WTC11 (cell line): ENCODE measurements around the gene HES4. TPM values are rescaled to one million over a fixed set of nuclear protein-coding genes. Genes with fewer than 3 reads are reported as not detected.

ENCODE experiments used
- ATAC-seq: fragments of 200-7000 bp; cut with Tn5 transposase; 2 replicates; pipeline ENCODE4 v1.10.0; 2021; ENCODE audit warnings: mild to moderate bottlenecking, moderate library complexity
- CTCF ChIA-PET: fragments of 300-600 bp; sonication (Branson Sonifier 250); formaldehyde crosslinking; loops from one replicate; lab custom pipeline; 2021; ENCODE audit warnings: antibody characterized with exemption; lab: Charles Lee
- POLR2A ChIA-PET: fragments of 350-600 bp; sonication (Branson Sonifier 250); formaldehyde crosslinking; loops from one replicate; lab custom pipeline; 2021; ENCODE audit warnings: antibody characterized with exemption; lab: Charles Lee
- DNase-seq: peaks from one replicate; pipeline ENCODE4 v3.0.0; 2021; ENCODE audit warnings: low spot score
- H3K27ac Mint-ChIP-seq: 2 replicates; pipeline ENCODE4 v1.8.0; 2021; ENCODE audit warnings: mixed read lengths
- H3K27me3 Mint-ChIP-seq: 2 replicates; pipeline ENCODE4 v1.8.0; 2021; ENCODE audit warnings: low read depth, mild to moderate bottlenecking, moderate library complexity, mixed read lengths
- H3K36me3 Mint-ChIP-seq: 2 replicates; pipeline ENCODE4 v1.8.0; 2021; ENCODE audit warnings: mixed read lengths
- H3K4me1 Mint-ChIP-seq: 2 replicates; pipeline ENCODE4 v1.8.0; 2022; ENCODE audit warnings: mixed read lengths
- H3K4me3 Mint-ChIP-seq: 2 replicates; pipeline ENCODE4 v1.8.0; 2021; ENCODE audit warnings: mild to moderate bottlenecking, moderate library complexity, mixed read lengths
- H3K9me3 Mint-ChIP-seq: 2 replicates; pipeline ENCODE4 v1.8.0; 2021; ENCODE audit warnings: mixed read lengths
- AR ChIP-seq: fragments of 250-450 bp; sonication (Bioruptor Pico); IDR thresholded peaks from 2 replicates; pipeline ENCODE4 v1.9.0; 2021; ENCODE audit warnings: mild to moderate bottlenecking
- CTCF ChIP-seq: fragments of 200-600 bp; IDR thresholded peaks from 2 replicates; pipeline ENCODE4 v1.8.0; 2022; ENCODE audit warnings: antibody characterized with exemption
- E2F1 ChIP-seq: sonication (generic); formaldehyde crosslinking; IDR thresholded peaks from 2 replicates; pipeline ENCODE4 v1.8.0; 2022; ENCODE audit warnings: mild to moderate bottlenecking, missing genetic modification reagents
- EMX1 ChIP-seq: fragments of 250-450 bp; sonication (Bioruptor Pico); IDR thresholded peaks from 2 replicates; pipeline ENCODE4 v1.8.0; 2021; ENCODE audit warnings: mild to moderate bottlenecking
- FOXK1 ChIP-seq: sonication (generic); formaldehyde crosslinking; IDR thresholded peaks from 2 replicates; pipeline ENCODE4 v1.8.0; 2022; ENCODE audit warnings: mild to moderate bottlenecking, moderate library complexity, missing genetic modification reagents
- HMGA2 ChIP-seq: fragments of 250-450 bp; sonication (Bioruptor Pico); IDR thresholded peaks from 2 replicates; pipeline ENCODE4 v1.4.0; 2021; ENCODE audit warnings: mild to moderate bottlenecking, moderate library complexity
- JAZF1 ChIP-seq: fragments of 250-450 bp; sonication (Bioruptor Pico); IDR thresholded peaks from 2 replicates; pipeline ENCODE4 v1.9.0; 2021; ENCODE audit warnings: moderate library complexity, mild to moderate bottlenecking, inconsistent platforms
- KAT7 ChIP-seq: sonication (generic); formaldehyde crosslinking; IDR thresholded peaks from 2 replicates; pipeline ENCODE4 v1.8.1; 2023; ENCODE audit warnings: missing genetic modification reagents, mild to moderate bottlenecking, borderline replicate concordance
- NFYB ChIP-seq: sonication (generic); formaldehyde crosslinking; conservative IDR thresholded peaks from 2 replicates; pipeline ENCODE4 v1.8.0; 2022; ENCODE audit warnings: low read depth, missing genetic modification reagents
- NR1H2 ChIP-seq: sonication (generic); formaldehyde crosslinking; IDR thresholded peaks from 2 replicates; pipeline ENCODE4 v1.9.0; 2021; ENCODE audit warnings: mild to moderate bottlenecking, moderate library complexity, missing genetic modification reagents
- NR2C2 ChIP-seq: sonication (generic); formaldehyde crosslinking; IDR thresholded peaks from 2 replicates; pipeline ENCODE4 v1.8.0; 2022; ENCODE audit warnings: mild to moderate bottlenecking, missing genetic modification reagents
- SP1 ChIP-seq: sonication (generic); formaldehyde crosslinking; conservative IDR thresholded peaks from 2 replicates; pipeline ENCODE4 v1.8.1; 2022; ENCODE audit warnings: missing genetic modification reagents
- TCF7 ChIP-seq: sonication (generic); formaldehyde crosslinking; IDR thresholded peaks from 2 replicates; pipeline ENCODE4 v1.8.0; 2022; ENCODE audit warnings: mild to moderate bottlenecking, low read depth, missing genetic modification reagents, moderate library complexity
- TEAD4 ChIP-seq: sonication (generic); formaldehyde crosslinking; IDR thresholded peaks from 2 replicates; pipeline ENCODE4 v1.8.0; 2022; ENCODE audit warnings: mild to moderate bottlenecking, missing genetic modification reagents
- TP53 ChIP-seq: sonication (generic); formaldehyde crosslinking; IDR thresholded peaks from 2 replicates; pipeline ENCODE4 v1.8.1; 2023; ENCODE audit warnings: mild to moderate bottlenecking, missing genetic modification reagents
- USF1 ChIP-seq: sonication (generic); formaldehyde crosslinking; IDR thresholded peaks from 2 replicates; pipeline ENCODE4 v1.8.0; 2022; ENCODE audit warnings: mild to moderate bottlenecking, missing genetic modification reagents
- ZNF396 ChIP-seq: fragments of 250-450 bp; sonication (Bioruptor Pico); IDR thresholded peaks from 2 replicates; pipeline ENCODE4 v1.8.0; 2021; ENCODE audit warnings: mild to moderate bottlenecking, moderate library complexity, borderline replicate concordance
- ZNF416 ChIP-seq: fragments of 250-450 bp; sonication (Bioruptor Pico); IDR thresholded peaks from 2 replicates; pipeline ENCODE4 v1.9.0; 2021; ENCODE audit warnings: mild to moderate bottlenecking, inconsistent platforms
- ZNF425 ChIP-seq: fragments of 250-450 bp; sonication (Bioruptor Pico); conservative IDR thresholded peaks from 2 replicates; pipeline ENCODE4 v1.9.0; 2021; ENCODE audit warnings: mild to moderate bottlenecking
- total RNA-seq: library from RNA; stranded (reverse); gene quantifications from 3 replicates; pipeline ENCODE4 v1.2.3, GENCODE V29; 2021

The HES4 gene
- total RNA-seq, 1 experiment from 2014 or later: 4.5 TPM

GRCh38 chr1:985126-985525 lies 14.8 kb downstream of the HES4 start (continued):
- TF ChIP-seq AR (CRISPR knock-in tag) (no peak), ZNF396 (CRISPR knock-in tag) (no peak), TEAD4 (CRISPR knock-in tag) (no peak)

- no peaks in the 10 kb centered on the region for H3K36me3 Mint-ChIP-seq
- ATAC-seq: no peak
- CTCF ChIA-PET: interaction anchor here (0.5 to 6.3 kb wide), 35 partner anchors 9 to 307 kb away, joined by 3 to 77 read pairs (median 4); partner anchors contain the start of genes HES4, ISG15, PLEKHN1 and RNF223
- H3K27me3 Mint-ChIP-seq: peaks cover 64% of the 10 kb centered on the region
- POLR2A ChIA-PET: interaction anchor here (1.2 kb wide), 1 partner anchor 56 kb away, joined by 5 read pairs; no protein-coding TSS in a partner anchor
- peaks cover 12% of the 10 kb centered on the region for H3K9me3 Mint-ChIP-seq
- no peaks in the 10 kb centered on the region for H3K4me1 Mint-ChIP-seq
- H3K27ac Mint-ChIP-seq: no peak overlapping the region
- no peak overlapping the region for H3K4me3 Mint-ChIP-seq
- peak; percentile 32; the same call in 1 of the 2 replicates for TF ChIP-seq HMGA2 (CRISPR knock-in tag)
- no peak for TF ChIP-seq JAZF1
- DNase-seq: no peak
Observed at GRCh38 chr1:984476-984814, 15.5 kb downstream of the HES4 start.

- Mint-ChIP-seq H3K4me1 (no peaks in the 10 kb centered on the region), H3K27ac (no peak overlapping the region), H3K4me3 (no peak overlapping the region), H3K27me3 (peaks cover 59% of the 10 kb centered on the region), H3K36me3 (no peaks in the 10 kb centered on the region), H3K9me3 (peaks cover 9% of the 10 kb centered on the region)
- ATAC-seq (peak; percentile 92), DNase-seq (peak; percentile 85)
- no peak for TF ChIP-seq TCF7 (CRISPR knock-in tag)
- TF ChIP-seq CTCF: peak; percentile 98
- TF ChIP-seq KAT7 (CRISPR knock-in tag): no peak
- no peak for TF ChIP-seq E2F1 (CRISPR knock-in tag)
- ChIA-PET CTCF (interaction anchor here (0.6 to 6.3 kb wide), 36 partner anchors 8 to 308 kb away, joined by 3 to 77 read pairs (median 4); partner anchors contain the start of genes HES4, ISG15, PLEKHN1 and TTLL10), POLR2A (interaction anchor here (1.2 kb wide), 1 partner anchor 57 kb away, joined by 5 read pairs; no protein-coding TSS in a partner anchor)
Observed at GRCh38 chr1:983798-984475, 16.0 kb downstream of the HES4 start.

- no peak for TF ChIP-seq NR1H2
- TF ChIP-seq SP1: no peak
- TF ChIP-seq NFYB: no peak
- no peak for TF ChIP-seq ZNF416 (CRISPR knock-in tag)
- TF ChIP-seq TP53 (CRISPR knock-in tag): no peak
- TF ChIP-seq NR2C2: no peak
- no peak for TF ChIP-seq USF1 (CRISPR knock-in tag)
- TF ChIP-seq EMX1: no peak
- TF ChIP-seq FOXK1 (CRISPR knock-in tag): no peak
- no peak for TF ChIP-seq ZNF425 (CRISPR knock-in tag)
- DNase-seq (no peak), ATAC-seq (no peak)
- Mint-ChIP-seq H3K36me3 (peaks cover 3% of the 10 kb centered on the region; the same call in 1 of the 2 replicates), H3K4me1 (no peaks in the 10 kb centered on the region), H3K27ac (no peak overlapping the region), H3K27me3 (peaks cover 52% of the 10 kb centered on the region), H3K4me3 (no peak overlapping the region), H3K9me3 (peaks cover 4% of the 10 kb centered on the region)
- ChIA-PET POLR2A (no interaction called here), CTCF (interaction anchor here (0.9 to 6.3 kb wide), 16 partner anchors 11 to 309 kb away, joined by 3 to 77 read pairs (median 12); partner anchors contain the start of genes HES4 and ISG15)
Observed at GRCh38 chr1:982765-983436, 17.0 kb downstream of the HES4 start.
